HepG2 (cell line): ENCODE measurements around the gene RYR2. TPM values are rescaled to one million over a fixed set of nuclear protein-coding genes. Genes with fewer than 3 reads are reported as not detected.

Experiments used
- ATAC-seq: fragments of 200-7000 bp; cut with Tn5 transposase; 3 replicates; pipeline ENCODE4 v1.9.1; 2020; ENCODE audit warnings: mild to moderate bottlenecking, moderate library complexity
- BruUV-seq: library from RNA; stranded (reverse); fragments of 400-500 nt; replicated peaks from 2 replicates; lab custom pipeline; 2021; lab: Mats Ljungman, UMichigan
- CTCF ChIA-PET: fragments of 300-600 bp; formaldehyde crosslinking; extraction: SDS; loops from one replicate; lab custom pipeline; 2021; ENCODE audit warnings: low total read pairs, inconsistent platforms, low intra/inter-chr PET ratio; lab: Yijun Ruan, JAX
- POLR2A ChIA-PET: fragments of 350-600 bp; sonication (Branson Sonifier 250); formaldehyde crosslinking; loops from one replicate; lab custom pipeline; 2020; ENCODE audit warnings: antibody characterized with exemption, inconsistent platforms; lab: Yijun Ruan, JAX
- DNase-seq: peaks from one replicate; pipeline ENCODE4 v3.0.0-alpha.2; 2015; ENCODE audit warnings: low spot score
- FAIRE-seq: peaks from 3 replicates; lab custom pipeline; 2011; peaks lifted over from hg19 to GRCh38; lab: Jason Lieb, UNC
- H2AFZ ChIP-seq: one replicate; pipeline ENCODE4 v1.6.1; 2011; ENCODE audit warnings: low read length, inconsistent platforms
- H3K27ac ChIP-seq: fragments of 300-600 bp; 3 replicates; pipeline ENCODE4 v1.8.0; 2011; ENCODE audit warnings: mixed run types, mild to moderate bottlenecking, mixed read lengths, low read length, inconsistent platforms; ENCODE audit not compliant: insufficient read depth; ENCODE audit errors: extremely low read length
- H3K27me3 ChIP-seq, 2 experiments: fragments of 200-600 bp in 1 of 2; 2 replicates in 1 of 2; 3 replicates in 1 of 2; pipeline versions ENCODE4 v1.6.0 to v1.8.0; 2011; ENCODE audit warnings: low read length in 2 of 2, mild to moderate bottlenecking in 2 of 2, moderate library complexity in 2 of 2, inconsistent platforms in 1 of 2; ENCODE audit not compliant: insufficient read depth in 2 of 2, control insufficient read depth in 1 of 2
- H3K36me3 ChIP-seq, 2 experiments: fragments of 200-600 bp in 1 of 2; replicated peaks in 1 of 2; 2 replicates in 1 of 2; 3 replicates in 1 of 2; pipeline versions ENCODE4 v1.5.1 to v1.8.0; 2011; ENCODE audit warnings: low read length in 2 of 2, inconsistent platforms in 1 of 2; ENCODE audit not compliant: insufficient read depth in 2 of 2, control insufficient read depth in 1 of 2
- H3K4me1 ChIP-seq: 2 replicates; pipeline ENCODE4 v1.5.1; 2012; ENCODE audit warnings: low read length, inconsistent platforms; ENCODE audit not compliant: insufficient read depth
- H3K4me2 ChIP-seq: 2 replicates; pipeline ENCODE4 v1.6.0; 2011; ENCODE audit warnings: low read depth, low read length, inconsistent platforms
- H3K4me3 ChIP-seq, 3 experiments: fragments of 200-600 bp in 1 of 3; sonication (generic), shearing (Covaris generic) in 1 of 3; replicated peaks in 1 of 3; 2 replicates each; pipeline ENCODE4 v1.5.1; 2011 to 2016; ENCODE audit warnings: low read length in 3 of 3, inconsistent platforms in 2 of 3, low read depth in 2 of 3, mild to moderate bottlenecking in 2 of 3, control low read depth in 1 of 3, mixed read lengths in 1 of 3; ENCODE audit not compliant: insufficient read depth in 1 of 3
- H3K79me2 ChIP-seq: one replicate; pipeline ENCODE4 v1.6.1; 2011; ENCODE audit warnings: low read length, inconsistent platforms; ENCODE audit not compliant: insufficient read depth
- H3K9ac ChIP-seq: 2 replicates; pipeline ENCODE4 v1.6.0; 2011; ENCODE audit warnings: mild to moderate bottlenecking, low read depth, low read length, inconsistent platforms; ENCODE audit not compliant: insufficient read depth
- H3K9me3 ChIP-seq: 2 replicates; pipeline ENCODE4 v1.5.1; 2012; ENCODE audit warnings: mild to moderate bottlenecking, low read length
- H4K20me1 ChIP-seq: 2 replicates; pipeline ENCODE4 v1.6.0; 2011; ENCODE audit warnings: inconsistent platforms, mild to moderate bottlenecking, low read length, moderate library complexity; ENCODE audit not compliant: insufficient read depth
- ARNT ChIP-seq: fragments of 450-650 bp; IDR thresholded peaks from 2 replicates; pipeline ENCODE4 v1.6.1; 2017
- ATF3 ChIP-seq: sonication (generic); formaldehyde crosslinking; IDR thresholded peaks from 2 replicates; pipeline ENCODE4 v1.4.0; 2020; ENCODE audit warnings: missing genetic modification reagents
- CBX5 ChIP-seq: sonication (generic); formaldehyde crosslinking; IDR thresholded peaks from 2 replicates; pipeline ENCODE4 v1.4.0; 2020; ENCODE audit warnings: missing genetic modification reagents, borderline replicate concordance
- CREB1 ChIP-seq, 2 experiments: fragments of 450-650 bp in 1 of 2; IDR thresholded peaks; 2 replicates each; pipeline ENCODE4 v1.6.1; 2016 to 2017; ENCODE audit warnings: control low read depth in 1 of 2, mild to moderate bottlenecking in 1 of 2, missing compliant biosample characterization in 1 of 2, missing genetic modification characterization in 1 of 2
- FOSL2 ChIP-seq: sonication (generic); formaldehyde crosslinking; IDR thresholded peaks from 2 replicates; pipeline ENCODE4 v1.4.0; 2020; ENCODE audit warnings: missing genetic modification reagents
- GTF2F1 ChIP-seq: fragments of 150-350 bp; IDR thresholded peaks from 2 replicates; pipeline ENCODE4 v1.6.1; 2014; ENCODE audit warnings: low read length
- HCFC1 ChIP-seq: fragments of 150-350 bp; IDR thresholded peaks from 2 replicates; pipeline ENCODE4 v1.6.1; 2014; ENCODE audit warnings: low read depth, low read length
- RARA ChIP-seq: IDR thresholded peaks from 2 replicates; pipeline ENCODE4 v1.6.1; 2016; ENCODE audit warnings: missing genetic modification reagents, missing compliant biosample characterization
- RXRB ChIP-seq: IDR thresholded peaks from 2 replicates; pipeline ENCODE4 v1.6.1; 2016; ENCODE audit warnings: borderline replicate concordance, missing genetic modification reagents, missing compliant biosample characterization
- TCF12 ChIP-seq, 2 experiments: fragments of 450-650 bp in 1 of 2; sonication (generic) in 1 of 2; formaldehyde crosslinking in 1 of 2; IDR thresholded peaks; 2 replicates each; pipeline versions ENCODE4 v1.6.1 to v1.8.0; 2017 to 2022; ENCODE audit warnings: antibody characterized with exemption in 1 of 2, mild to moderate bottlenecking in 1 of 2, missing genetic modification reagents in 1 of 2, moderate library complexity in 1 of 2
- TP53 ChIP-seq: sonication (generic); formaldehyde crosslinking; conservative IDR thresholded peaks from 2 replicates; pipeline ENCODE4 v1.4.0; 2020; ENCODE audit warnings: missing genetic modification reagents
- ZMYM4 ChIP-seq: sonication (generic); formaldehyde crosslinking; IDR thresholded peaks from 2 replicates; pipeline ENCODE4 v1.8.1; 2023; ENCODE audit warnings: mild to moderate bottlenecking, missing genetic modification reagents
- ZNF34 ChIP-seq: sonication (generic); formaldehyde crosslinking; IDR thresholded peaks from 2 replicates; pipeline ENCODE4 v1.4.0; 2020; ENCODE audit warnings: mild to moderate bottlenecking, missing genetic modification reagents, borderline replicate concordance
- WGBS: methylation state at CpG from one replicate; pipeline ENCODE4 v1.1.6; 2017; ENCODE audit warnings: low lambda C conversion rate; 5-methylcytosine and 5-hydroxymethylcytosine counted together
- in situ Hi-C: cut with HindIII; loops from 2 replicates; pipeline ENCODE4 v1.10.0; 2017; ENCODE audit warnings: low pct_unique_long_range_greater_than_20kb; ENCODE audit not compliant: extremely low pct_ligation_motif_present
- intact Hi-C: fragments of 100-400 bp; cut with micrococcal nuclease; formaldehyde crosslinking; loops from one replicate; pipeline ENCODE4 v1.10.0; 2022; ENCODE audit not compliant: unreplicated experiment
- polyA plus RNA-seq, 8 experiments: library from polyadenylated mRNA; depleted of rRNA in 3 of 8; stranded (reverse) in 7 of 8; unstranded in 1 of 8; fragments of >200 nt; fragmentation: Illumina TruSeq in 4 of 8; extraction: Trizol in 4 of 8; gene quantifications; 2 replicates each; pipeline versions ENCODE4 v1.2.1 to v1.2.3, GENCODE V29; 2011 to 2016; ENCODE audit warnings: low read depth in 4 of 8, missing spikeins in 1 of 8, mixed read lengths in 1 of 8; ENCODE audit not compliant: insufficient read depth in 1 of 8
- total RNA-seq, 5 experiments: library from RNA; depleted of rRNA; stranded (reverse); fragments of >200 nt; fragmentation: Illumina TruSeq; extraction: Trizol; gene quantifications; 2 replicates each; pipeline ENCODE4 v1.2.3, GENCODE V29; 2016; ENCODE audit warnings: low read depth in 1 of 5

The RYR2 gene
- total and polyA plus RNA-seq, 2 of the 13 experiments (the other 11 are each of a cell fraction or from before 2014, with no cell fraction given): not detected

DNA sequence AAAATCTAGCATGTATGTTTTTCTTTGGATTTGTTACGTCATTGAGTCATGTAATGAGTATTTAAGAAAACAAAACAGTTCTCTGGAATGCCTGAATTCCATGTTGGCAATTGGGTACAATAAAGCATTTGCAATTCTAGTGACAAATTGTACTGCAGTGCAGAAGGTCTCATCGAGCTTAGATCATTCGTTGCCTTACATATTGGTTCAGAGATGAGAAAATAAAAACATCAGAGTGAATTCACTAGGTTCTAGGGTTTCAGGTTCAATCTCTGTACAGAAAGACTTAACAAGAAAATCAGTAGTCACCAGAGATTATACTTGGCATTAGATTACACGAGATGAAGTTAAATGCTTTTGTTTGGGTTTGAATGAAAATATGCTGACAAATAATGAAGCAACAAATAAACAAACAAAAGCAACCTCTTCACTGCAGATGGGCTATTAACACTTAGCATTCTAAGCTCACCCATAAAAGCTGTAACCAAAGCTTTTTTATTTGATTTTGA, 124.7 kb downstream of the RYR2 start (continued):
- peak; percentile 76 for TF ChIP-seq CREB1 (IDR thresholded peaks at IDR 0.05)
- no peak for TF ChIP-seq CREB1 (CRISPR knock-in tag; IDR thresholded peaks at IDR 0.05)
- TF ChIP-seq, all 625 proteins: peak for 2

GRCh38 chr1:237170149-237170548, 128.2 kb downstream of the RYR2 start:
- in situ Hi-C loops (no loop called here), intact Hi-C loops (no loop called here)
- no peaks in the 10 kb centered on the region for H3K36me3 ChIP-seq
- no TSS peak for BruUV-seq
- no peaks in the 10 kb centered on the region for H4K20me1 ChIP-seq
- H3K4me2 ChIP-seq: no peak overlapping the region
- H2AFZ ChIP-seq: no peak overlapping the region
- WGBS: 46% methylated on average over 8 of the region's 8 CpGs
- no peaks in the 10 kb centered on the region for H3K4me1 ChIP-seq
- ATAC-seq (no peak), FAIRE-seq (no peak), DNase-seq (no peak)
- H3K27ac ChIP-seq: no peak overlapping the region
- POLR2A ChIA-PET: no interaction called here
- TF ChIP-seq FOSL2: no peak
- no peak for TF ChIP-seq RARA (CRISPR knock-in tag)
- no peak for TF ChIP-seq ZNF34 (CRISPR knock-in tag)
- TF ChIP-seq ZMYM4 (CRISPR knock-in tag): no peak
- TF ChIP-seq CBX5: no peak
- no peak for TF ChIP-seq GTF2F1
- TF ChIP-seq ATF3 (CRISPR knock-in tag): no peak
- no peak for TF ChIP-seq ARNT
- no peak for TF ChIP-seq HCFC1
- TF ChIP-seq TP53: no peak
- TF ChIP-seq RXRB: no peak
- no peak for TF ChIP-seq TCF12 (IDR thresholded peaks at IDR 0.05)
- no peak for TF ChIP-seq TCF12 (CRISPR knock-in tag; IDR thresholded peaks at IDR 0.05)
- H3K9me3 ChIP-seq: no peaks in the 10 kb centered on the region
- no peak overlapping the region for H3K4me3 ChIP-seq
- no peak overlapping the region for H3K9ac ChIP-seq
- H3K27me3 ChIP-seq: peaks cover 0 to 3% of the 10 kb centered on the region in 2 experiments; a peak in 1 of 5 replicates
- CTCF ChIA-PET: no interaction called here
- no peaks in the 10 kb centered on the region for H3K79me2 ChIP-seq
